Measurements from ENCODE around the gene FRAS1. TPM values are rescaled to one million over a fixed set of nuclear protein-coding genes. Genes with fewer than 3 reads are reported as not detected.

The FRAS1 gene
- total RNA-seq, 1 donor from 2014 or later, result 163 TPM

DNA sequence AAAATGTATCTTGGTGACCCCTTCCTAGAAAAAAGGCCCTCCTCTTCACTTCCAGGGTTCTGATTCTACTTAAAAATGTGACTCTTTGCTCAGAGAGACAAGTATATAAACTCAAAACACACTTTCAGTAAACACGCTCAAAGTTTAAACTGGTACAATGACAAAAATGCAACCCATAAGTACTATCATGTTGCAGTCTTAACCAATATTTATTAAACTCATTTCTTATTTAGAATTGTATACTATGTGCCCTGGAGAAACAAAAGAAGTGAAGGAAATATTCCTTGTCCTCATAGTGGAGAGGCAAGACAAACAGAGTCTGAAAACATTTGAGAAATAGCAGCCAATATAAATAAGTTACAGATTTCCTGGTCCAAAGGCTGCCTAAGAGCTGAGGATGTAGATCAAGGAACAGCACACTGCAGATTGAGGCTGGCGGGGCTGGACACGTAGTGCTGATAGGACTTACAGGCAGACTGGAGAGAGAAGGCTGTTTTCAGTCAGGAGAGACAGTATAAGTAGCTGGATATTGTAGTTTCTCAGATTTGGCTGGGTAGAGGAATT, 455.3 kb downstream of the FRAS1 start:
- Mint-ChIP-seq H3K27me3 (no peaks in the 10 kb centered on the region), H3K27ac (no peak overlapping the region), H3K4me1 (ENCODE audit: low read depth) (no peaks in the 10 kb centered on the region), H3K4me3 (ENCODE audit: low read depth) (no peak overlapping the region), H3K9me3 (ENCODE audit: low read depth) (no peaks in the 10 kb centered on the region), H3K36me3 (ENCODE audit: insufficient read depth) (peaks cover 16% of the 10 kb centered on the region)
- TF ChIP-seq, protein P1, sequence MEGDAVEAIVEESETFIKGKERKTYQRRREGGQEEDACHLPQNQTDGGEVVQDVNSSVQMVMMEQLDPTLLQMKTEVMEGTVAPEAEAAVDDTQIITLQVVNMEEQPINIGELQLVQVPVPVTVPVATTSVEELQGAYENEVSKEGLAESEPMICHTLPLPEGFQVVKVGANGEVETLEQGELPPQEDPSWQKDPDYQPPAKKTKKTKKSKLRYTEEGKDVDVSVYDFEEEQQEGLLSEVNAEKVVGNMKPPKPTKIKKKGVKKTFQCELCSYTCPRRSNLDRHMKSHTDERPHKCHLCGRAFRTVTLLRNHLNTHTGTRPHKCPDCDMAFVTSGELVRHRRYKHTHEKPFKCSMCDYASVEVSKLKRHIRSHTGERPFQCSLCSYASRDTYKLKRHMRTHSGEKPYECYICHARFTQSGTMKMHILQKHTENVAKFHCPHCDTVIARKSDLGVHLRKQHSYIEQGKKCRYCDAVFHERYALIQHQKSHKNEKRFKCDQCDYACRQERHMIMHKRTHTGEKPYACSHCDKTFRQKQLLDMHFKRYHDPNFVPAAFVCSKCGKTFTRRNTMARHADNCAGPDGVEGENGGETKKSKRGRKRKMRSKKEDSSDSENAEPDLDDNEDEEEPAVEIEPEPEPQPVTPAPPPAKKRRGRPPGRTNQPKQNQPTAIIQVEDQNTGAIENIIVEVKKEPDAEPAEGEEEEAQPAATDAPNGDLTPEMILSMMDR (IDR thresholded peaks at IDR 0.05; ENCODE audit: unreplicated experiment), result no peak
- no peak for DNase-seq (ENCODE audit: low spot score, unreplicated experiment)

DNA sequence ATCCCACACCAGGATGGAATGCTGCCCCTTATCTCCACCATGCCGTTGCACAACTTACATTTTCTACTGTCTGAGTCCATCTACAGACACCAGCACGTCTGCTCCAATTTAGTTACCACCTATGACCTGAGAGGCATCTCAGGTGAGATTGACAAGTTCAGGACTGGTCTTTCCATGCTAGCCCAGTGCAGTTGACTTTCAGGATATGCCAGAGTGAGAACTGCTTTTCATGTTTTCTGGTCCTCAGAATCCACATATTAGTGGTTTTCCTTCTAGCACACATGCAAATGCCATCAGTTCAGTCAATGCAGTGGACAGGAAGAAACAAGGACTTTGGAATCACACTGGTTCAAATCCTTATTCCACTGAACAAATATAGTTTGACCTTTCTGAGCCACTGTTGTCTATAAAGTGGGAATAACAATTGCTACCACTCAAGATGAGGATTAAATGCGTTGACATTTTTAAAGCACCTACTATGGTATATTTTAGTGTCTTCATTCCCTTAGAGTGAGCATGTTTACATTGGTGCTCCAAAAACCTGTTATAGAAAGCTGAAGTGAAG, 456.4 kb downstream of the FRAS1 start:
- Mint-ChIP-seq H3K27ac (no peak overlapping the region), H3K9me3 (ENCODE audit: low read depth) (no peaks in the 10 kb centered on the region)

DNA sequence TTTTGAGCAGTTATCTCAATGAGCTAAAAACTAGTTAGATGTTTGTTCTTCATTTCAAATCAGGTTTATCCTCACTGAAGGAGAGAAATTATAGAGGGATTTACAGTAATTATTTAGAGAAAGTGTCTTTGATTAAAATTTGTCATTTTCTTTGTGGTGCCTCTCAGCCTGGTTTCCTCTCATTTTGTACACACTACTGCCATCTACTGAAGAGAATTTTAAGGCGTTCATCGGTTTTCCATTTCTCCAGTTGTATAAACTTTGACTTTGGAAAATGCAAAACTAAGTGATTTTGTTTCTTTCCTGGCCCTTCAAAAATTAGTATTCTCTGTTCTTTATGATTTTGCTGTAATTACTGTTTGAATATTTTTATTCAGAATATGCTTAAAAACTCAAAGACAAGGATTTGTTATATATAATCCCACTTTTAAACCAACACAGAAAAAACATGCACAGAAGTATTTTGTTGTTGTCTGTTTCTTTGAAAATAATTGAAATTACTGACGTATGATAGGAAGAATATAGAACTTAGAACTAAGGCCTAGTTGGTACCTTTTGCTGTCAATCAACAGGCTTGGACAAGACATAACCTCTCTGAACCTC, 460.0 kb downstream of the FRAS1 start:
- Mint-ChIP-seq H3K9me3 (ENCODE audit: low read depth) (no peaks in the 10 kb centered on the region), H3K36me3 (ENCODE audit: insufficient read depth) (peaks cover 19% of the 10 kb centered on the region), H3K27me3 (no peaks in the 10 kb centered on the region), H3K4me1 (ENCODE audit: low read depth) (no peaks in the 10 kb centered on the region), H3K4me3 (ENCODE audit: low read depth) (no peak overlapping the region), H3K27ac (no peak overlapping the region)
- TF ChIP-seq, protein P1 (IDR thresholded peaks at IDR 0.05; ENCODE audit: unreplicated experiment), result peak; percentile 66
- no peak for DNase-seq (ENCODE audit: low spot score, unreplicated experiment)

More for the DNA sequence above, 456.4 kb downstream of the FRAS1 start:
- Mint-ChIP-seq H3K36me3 (ENCODE audit: insufficient read depth) (peaks cover 13% of the 10 kb centered on the region), H3K4me3 (ENCODE audit: low read depth) (no peak overlapping the region), H3K27me3 (no peaks in the 10 kb centered on the region), H3K4me1 (ENCODE audit: low read depth) (no peaks in the 10 kb centered on the region)
- DNase-seq (ENCODE audit: low spot score, unreplicated experiment), result no peak
- TF ChIP-seq, protein P1 (IDR thresholded peaks at IDR 0.05; ENCODE audit: unreplicated experiment), result no peak

DNA sequence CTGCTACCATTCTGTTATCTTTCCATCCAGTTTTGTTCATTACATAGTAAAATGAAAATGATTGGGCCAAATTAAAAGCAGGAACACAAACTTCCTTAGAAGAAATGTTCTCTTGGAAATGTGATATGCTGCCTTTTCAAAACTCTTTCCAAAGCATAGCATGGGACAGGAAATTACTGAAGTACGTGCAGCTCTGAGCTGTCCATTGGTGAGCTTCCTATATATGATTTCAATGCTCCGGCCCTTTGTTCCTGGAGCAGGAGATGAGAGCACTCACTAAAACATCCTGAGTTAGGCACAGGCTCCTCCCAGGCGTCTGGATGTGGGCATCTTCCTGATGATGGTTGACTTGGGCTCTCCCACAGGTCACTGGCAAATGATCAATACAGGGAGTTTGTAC, 461.4 kb downstream of the FRAS1 start:
- no peak for DNase-seq (ENCODE audit: low spot score, unreplicated experiment)
- H3K4me3 Mint-ChIP-seq (ENCODE audit: low read depth), result no peak overlapping the region

DNA sequence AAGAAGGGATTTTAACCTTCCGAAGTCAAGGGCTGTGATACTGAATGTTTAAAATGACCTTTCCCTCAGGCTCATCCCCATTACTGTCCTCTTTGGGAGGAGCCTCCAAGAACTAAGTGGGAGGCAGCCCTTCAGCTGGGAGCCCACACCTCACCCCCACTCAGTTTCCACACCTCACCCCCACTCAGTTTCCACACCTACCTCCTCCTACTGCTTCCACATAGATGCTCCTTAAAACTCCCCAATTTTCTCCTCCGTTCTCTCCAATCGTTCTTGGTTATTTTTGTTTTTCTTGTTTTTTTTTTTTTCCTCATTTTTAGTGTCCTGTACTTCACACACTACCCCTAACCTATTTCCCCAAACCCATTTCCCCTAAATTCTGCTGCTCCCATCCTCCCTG, 462.8 kb downstream of the FRAS1 start:
- DNase-seq (ENCODE audit: low spot score, unreplicated experiment), result no peak
- H3K9me3 Mint-ChIP-seq (ENCODE audit: low read depth), result no peaks in the 10 kb centered on the region
- H3K27me3 Mint-ChIP-seq, result no peaks in the 10 kb centered on the region
- H3K36me3 Mint-ChIP-seq (ENCODE audit: insufficient read depth), result peaks cover 28% of the 10 kb centered on the region
- TF ChIP-seq, protein P1 (IDR thresholded peaks at IDR 0.05; ENCODE audit: unreplicated experiment), result no peak
- peaks cover 1% of the 10 kb centered on the region for H3K4me1 Mint-ChIP-seq (ENCODE audit: low read depth)
- no peak overlapping the region for H3K4me3 Mint-ChIP-seq (ENCODE audit: low read depth)
- no peak overlapping the region for H3K27ac Mint-ChIP-seq

More for the DNA sequence above, 461.4 kb downstream of the FRAS1 start:
- no peak overlapping the region for H3K27ac Mint-ChIP-seq
- H3K4me1 Mint-ChIP-seq (ENCODE audit: low read depth), result no peaks in the 10 kb centered on the region
- no peaks in the 10 kb centered on the region for H3K9me3 Mint-ChIP-seq (ENCODE audit: low read depth)
- H3K36me3 Mint-ChIP-seq (ENCODE audit: insufficient read depth), result peaks cover 19% of the 10 kb centered on the region
- TF ChIP-seq, protein P1 (IDR thresholded peaks at IDR 0.05; ENCODE audit: unreplicated experiment), result no peak
- no peaks in the 10 kb centered on the region for H3K27me3 Mint-ChIP-seq

All from progenitor cell of endocrine pancreas (in vitro differentiated cells).